ENCODE measurements around the gene APRT.

The APRT gene

DNA sequence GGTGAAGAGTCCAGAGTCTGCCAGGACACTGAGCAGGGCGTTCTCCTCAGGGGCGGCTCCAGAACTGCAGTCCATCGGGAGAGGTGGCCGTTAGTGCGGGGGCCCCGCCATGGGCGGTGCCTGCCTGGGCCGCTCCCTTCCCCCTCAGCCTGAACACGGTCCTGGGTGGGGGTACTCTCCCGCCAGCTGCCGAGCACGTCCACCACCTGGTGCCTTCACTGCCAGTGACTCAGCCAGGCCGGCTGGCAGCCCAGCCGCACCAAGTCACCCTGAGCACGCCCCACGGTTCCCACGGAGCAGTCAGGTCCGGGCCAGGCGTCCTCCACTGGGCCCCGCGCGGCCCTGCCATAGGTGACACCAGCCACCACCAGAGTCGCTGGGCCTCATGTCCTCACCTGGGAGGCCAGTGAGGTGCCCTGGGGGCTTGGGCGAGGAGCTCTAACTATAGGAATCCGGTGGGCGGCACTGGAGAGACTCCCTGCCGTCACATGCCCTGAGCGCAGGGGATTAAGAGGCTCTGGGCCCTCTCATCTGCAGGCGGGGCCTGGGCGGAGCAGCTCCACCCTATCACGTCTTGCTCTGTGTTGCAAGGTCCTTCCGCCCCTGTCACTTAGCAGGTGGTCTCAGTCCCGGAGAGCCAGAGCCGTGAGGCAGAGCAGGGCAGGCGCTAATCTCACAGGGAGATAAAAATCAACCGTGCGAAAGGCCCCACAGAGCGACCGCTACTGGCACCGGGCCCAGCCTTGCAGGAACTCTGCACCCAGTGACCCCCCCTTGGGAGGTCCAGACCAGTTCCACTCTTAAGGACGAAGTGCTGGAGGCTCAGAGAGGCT, 41.1 kb downstream of the APRT start:
- peak; percentile 9 to 69 for DNase-seq

DNA sequence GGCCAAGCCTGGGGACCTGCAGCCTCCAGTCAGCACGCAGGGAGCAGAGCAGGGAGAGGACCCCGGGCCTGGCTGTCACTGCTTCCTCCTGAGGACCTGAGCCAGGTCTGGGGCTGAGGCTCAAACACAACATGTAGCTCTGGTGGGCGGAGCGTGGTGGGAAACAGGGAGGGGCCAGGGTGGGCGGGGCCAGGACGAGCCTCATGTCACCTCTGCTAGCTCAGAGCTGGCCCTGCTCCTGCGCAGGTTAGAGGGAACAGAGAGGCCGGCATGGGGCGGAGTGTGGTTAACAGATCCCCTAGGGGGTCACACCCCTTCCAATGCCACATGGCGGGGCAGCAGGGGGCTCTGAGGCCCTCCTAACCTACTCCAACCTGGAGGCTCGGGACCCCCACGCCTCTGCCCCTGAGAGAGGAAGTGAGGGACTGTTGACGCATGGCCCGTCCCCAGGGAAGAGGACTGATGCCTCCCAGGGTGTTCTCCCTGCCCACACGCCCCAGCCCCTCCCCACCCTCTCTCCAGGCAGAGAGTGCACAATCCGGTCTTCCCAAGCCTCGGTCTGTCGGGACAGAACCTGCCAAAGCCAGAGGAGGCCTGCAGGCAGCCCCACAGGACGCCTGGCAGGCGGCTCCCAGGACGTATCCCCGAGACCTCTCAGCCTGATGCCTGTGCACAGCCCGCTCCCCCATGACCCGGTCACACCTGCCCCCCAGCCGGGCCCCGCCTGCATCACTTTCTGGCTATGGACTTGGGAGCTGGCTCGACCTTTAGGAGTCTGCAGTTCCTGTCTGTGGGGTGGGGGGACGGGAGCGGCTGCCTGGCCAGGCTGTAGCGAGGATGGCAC, 41.9 kb downstream of the APRT start:
- peak; percentile 35 to 80 for DNase-seq

DNA sequence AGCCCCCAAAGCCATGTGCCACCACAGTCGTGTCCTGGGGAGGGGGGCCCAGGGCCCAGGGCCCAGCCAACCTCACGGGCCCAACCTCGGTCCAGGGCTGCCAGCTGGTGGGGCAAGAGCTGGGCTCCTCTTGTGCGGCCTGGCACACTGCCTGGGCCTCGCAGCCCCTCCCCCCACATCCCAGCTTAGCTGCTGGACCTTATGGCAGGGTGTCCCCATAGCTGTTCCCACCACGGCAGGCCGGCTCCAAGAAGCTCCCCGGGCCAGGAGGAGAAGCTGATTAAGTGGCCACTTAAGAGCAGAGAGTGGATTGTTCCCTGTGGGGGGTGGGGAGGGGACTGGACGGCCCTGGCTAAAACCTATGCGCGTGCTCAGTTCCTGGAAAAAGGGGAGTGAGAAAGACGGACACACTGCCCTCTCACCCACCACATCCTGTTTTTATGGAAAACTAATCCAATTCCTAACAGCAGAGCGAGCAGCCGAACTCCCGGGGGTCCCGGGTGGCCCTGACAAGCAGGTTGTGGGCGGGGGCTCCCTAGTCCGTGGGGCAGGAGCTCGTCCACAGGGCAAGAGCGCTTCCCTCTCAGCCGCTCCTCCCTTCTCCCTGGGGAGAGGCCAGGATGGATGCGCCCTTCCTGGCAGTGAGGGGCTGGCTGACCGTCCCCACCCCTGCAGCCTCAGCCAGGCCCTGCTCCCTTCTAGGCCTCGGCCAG, 43.5 kb downstream of the APRT start:
- no peak for DNase-seq

DNA sequence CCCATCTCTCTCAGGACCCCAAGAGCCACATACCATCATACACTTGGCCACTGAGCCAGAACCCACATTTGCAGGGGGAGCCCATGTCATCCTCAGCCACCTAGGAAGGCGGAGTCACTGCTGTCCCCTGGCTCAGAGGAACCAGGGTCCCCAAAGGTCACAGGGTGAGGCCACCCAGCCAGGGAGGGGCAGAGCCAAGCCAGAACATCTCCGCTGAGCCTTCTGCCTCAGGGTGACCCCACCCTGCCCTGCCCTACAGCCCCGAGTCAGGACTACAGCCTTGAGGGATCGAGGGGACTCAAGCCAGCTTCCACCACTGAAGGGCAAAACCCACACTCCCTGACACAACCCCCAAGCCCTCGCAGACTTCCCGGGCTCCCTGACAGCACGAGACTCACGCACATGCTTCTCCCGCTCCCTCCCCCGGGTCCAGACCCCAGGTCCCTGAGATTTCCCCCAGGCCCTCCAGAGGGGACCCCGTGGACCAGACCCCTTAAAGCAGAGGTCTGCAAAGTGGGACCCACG, 44.1 kb downstream of the APRT start:
- no peak for DNase-seq

DNA sequence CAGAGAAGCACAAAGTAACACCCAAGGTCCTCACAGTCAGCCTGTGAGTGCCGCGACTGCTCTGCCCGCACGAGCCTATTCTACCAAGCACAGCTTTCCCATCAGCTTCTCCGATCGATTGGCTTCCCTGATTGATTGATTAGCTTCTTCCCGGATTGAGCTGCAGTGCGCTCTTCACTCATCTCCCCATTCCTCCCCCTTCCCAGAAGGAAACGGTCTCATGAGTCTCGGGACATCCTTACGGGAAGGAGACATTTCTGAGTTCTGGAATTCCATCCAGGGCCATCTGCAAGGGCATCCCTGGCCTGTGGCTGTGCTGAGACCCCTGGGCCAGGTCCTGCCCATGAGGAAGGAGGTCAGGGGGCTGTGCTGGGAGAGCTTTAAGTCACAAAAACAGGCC, 44.8 kb downstream of the APRT start:
- no peak for DNase-seq

DNA sequence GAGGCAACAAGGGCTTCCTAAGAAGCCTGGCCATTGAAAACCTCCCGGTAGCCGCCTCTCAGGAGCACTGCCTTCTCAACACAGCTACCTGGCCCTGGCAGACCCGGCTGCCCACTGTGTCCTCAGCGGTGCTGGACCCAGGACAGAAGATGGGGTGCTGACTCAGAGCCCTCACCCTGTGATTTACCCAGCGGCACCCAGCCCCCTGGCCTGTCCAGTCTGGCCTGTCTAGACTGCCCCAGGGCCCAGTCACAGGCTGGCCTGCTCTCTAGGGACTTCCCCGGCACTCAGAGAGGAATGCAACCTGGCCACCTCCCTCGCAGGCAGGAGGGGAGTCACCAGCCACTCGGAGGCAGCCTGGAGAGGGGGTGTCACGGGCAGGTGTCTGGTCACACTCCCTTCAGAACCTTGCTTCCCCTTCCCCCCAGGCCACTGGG, 46.8 kb downstream of the APRT start:
- no peak for DNase-seq

DNA sequence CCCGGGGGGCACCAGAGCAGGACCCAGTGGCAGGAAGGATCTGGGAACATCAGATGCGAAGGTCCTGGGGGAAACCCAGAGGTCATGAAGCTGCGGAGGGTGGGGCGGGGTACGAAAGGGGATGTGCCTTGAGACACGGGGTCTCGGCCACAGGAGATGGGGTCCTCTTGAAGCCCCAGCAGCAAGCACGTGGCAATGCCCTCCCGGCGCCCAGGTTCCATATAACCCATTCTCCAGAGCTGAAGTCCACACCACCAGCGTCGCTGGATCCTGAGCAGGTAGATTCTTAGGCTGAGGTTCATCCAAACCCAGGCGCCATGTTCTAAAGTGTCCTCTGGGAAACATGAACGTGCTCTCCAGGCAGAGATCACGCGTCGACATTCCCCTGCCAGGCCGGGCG, 47.6 kb downstream of the APRT start:
- DNase-seq: no peak

DNA sequence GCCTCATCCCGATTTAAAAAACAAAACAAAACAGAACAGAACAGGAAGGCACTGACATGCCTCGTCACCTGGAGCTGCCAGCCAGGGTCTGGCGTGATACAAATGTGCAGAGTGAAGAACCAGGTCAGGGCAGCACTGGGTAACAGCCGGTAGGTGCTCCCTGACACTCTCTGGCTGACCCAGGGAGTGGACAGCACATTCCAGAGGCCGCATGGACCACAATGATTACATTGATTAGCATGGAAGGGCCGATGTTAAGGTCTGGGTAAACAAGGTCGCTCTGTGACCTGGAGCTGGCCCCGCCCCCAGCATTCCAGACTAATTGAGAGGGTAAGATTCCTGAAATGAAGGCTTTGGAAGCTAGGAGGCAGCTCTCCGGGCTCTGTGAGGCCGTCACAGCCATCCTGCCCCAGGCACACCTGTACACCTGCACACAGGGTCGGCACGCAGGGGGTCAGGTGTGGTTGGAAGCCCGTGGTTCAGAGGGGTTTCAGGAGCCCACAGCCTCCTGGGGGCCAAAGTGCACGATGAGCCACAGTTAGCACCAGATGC, 48.1 kb downstream of the APRT start:
- DNase-seq: no peak

DNA sequence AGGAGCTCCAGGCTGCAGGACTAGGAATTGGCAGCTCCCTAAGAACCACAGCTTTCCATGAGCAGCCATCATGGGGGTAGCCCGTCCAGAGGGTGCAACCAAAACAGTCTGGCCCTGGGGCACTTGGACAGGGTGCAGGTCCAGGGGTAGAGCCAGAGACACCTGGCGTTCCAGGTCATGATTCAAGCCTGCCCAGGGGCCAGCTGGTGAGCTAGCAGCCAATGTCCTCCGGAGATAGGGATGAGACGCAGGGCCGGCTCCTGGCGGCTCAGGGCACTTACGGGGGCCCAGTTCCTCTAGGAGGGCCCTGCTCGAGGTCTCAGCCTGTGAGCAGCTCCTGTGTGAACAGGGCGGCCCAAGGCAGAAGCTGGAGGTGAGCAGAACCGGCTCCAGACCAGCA, 48.8 kb downstream of the APRT start:
- no peak for DNase-seq

DNA sequence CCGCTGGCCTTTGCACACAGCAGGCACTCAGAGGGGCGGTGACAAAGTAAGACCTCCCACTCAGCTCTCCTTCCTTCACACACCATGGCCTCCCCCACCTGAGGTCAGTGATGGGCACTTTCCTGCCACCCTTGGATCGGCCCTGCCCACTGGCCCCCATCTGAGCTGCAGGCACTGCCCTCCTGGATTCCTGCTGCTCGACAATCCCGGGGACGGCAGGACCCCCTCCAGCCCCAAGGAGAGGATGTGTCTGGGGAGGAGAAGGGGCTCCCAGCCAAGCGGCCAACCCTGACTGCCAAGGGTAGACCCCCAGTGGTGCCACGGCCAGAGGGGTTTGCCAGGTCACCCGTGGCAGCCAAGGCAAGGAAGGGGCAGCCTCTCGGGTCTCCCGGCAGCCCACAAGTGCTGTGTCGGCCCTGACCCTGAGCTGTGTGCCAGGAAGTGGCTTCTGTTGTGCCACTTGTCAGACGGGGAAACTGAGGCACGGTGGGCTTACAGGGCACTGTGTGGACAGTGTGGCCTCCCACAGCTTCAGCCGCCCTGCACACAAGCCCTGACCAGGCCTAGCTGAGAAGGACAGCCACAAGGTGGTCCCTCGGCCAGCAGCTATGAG, 49.4 kb downstream of the APRT start:
- DNase-seq: no peak

DNA sequence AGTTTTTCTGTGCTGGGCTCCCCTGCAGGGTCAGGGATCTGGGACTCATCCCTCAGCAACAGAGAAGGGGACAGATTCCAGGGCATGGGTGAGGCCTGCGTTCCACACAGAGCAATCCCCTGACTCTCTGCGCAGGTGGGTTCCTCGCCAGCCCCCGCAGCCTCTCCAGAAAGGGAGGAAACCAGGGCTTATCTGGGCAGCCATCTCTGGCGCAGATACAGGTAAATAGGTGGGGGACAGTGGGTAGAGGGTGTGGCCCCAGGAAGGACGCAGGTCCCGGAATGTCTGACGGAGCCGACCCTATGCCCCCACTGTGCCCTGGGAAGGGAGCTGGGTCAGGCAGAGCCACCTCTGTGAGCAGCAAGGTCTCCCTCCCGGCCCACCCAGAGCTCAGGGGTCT, 49.9 kb downstream of the APRT start:
- DNase-seq: no peak

DNA sequence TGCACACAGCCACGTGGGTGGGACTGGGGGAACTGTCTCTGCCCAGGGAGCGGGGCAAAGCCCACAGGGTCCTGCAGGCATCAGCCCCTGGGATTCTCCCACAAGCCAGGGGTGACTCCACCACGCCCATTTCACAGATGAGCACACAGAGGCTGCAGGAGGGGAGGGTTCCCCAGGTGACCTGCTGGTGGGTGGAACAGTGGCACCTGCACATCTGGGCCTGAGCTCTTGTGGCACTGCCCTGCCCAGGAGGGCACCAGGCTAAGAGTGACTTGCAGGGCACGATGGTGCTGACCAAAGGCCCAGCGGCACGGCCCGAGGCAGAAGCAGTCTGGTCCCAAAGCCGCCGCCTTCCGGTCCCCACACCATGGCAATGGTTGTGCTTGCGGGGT, 50.6 kb downstream of the APRT start:
- DNase-seq: no peak

DNA sequence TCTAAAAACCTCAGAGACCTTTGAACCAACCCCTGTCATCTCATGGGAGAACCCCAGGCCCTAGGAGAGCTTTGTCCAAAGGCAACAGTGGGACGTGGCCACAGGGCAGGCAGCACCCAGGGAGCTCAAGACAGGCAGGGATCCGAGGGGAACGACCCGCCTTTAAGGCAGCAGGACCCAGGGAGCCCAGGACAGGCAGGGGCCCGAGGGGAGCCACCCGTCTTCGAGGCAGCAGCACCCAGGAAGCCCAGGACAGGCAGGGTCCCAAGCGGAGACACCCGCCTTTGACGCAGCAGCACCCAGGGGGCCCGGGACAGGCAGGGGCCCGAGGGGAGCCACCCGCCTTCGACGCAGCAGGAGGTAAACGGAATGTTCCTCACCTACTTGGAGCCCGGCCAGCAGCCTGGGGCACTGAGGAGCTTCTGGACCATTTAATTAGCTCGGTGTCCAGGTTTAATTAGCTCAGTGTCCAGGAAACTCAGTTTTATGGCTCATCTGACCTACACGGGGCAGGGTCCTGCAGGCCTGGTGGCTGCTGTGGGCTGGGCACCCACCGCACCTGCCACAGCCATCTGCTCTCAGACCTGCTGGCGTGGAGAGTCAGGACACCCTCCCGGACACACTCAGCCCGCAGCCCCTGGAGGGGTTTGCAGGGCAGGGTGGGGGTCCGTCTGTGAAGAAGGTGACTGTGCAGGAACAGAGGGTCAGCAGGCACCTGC, 51.1 kb downstream of the APRT start:
- no peak for DNase-seq

DNA sequence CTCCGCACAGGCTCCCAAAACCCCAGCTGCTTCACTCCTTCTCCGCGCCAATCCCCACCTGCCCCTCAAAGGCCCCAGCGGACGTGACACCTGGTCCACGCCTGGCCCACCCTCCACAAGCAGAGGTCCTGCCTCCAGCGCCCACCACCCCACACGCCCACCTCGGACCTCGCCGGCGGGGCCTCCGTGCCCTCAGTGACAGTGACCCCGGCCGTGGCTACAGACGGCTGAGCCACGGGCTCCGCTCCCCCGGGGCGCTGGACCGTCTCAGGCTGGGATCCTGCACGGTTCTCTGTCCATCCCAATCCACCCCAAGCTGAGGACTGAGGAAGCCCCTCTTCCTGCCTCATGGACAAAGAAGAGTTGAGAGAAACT, 51.8 kb downstream of the APRT start:
- DNase-seq: no peak
